ENCODE data around the gene APBA3. TPM values are rescaled to one million over a fixed set of nuclear protein-coding genes. Genes with fewer than 3 reads are reported as not detected.
A peak's percentile ranks its signal among the peaks of the same experiment; 100 is the strongest.

APBA3 gene
- total RNA-seq, 4 donors from 2014 or later = 12.9 to 26.5 (median 22.7) TPM

DNA sequence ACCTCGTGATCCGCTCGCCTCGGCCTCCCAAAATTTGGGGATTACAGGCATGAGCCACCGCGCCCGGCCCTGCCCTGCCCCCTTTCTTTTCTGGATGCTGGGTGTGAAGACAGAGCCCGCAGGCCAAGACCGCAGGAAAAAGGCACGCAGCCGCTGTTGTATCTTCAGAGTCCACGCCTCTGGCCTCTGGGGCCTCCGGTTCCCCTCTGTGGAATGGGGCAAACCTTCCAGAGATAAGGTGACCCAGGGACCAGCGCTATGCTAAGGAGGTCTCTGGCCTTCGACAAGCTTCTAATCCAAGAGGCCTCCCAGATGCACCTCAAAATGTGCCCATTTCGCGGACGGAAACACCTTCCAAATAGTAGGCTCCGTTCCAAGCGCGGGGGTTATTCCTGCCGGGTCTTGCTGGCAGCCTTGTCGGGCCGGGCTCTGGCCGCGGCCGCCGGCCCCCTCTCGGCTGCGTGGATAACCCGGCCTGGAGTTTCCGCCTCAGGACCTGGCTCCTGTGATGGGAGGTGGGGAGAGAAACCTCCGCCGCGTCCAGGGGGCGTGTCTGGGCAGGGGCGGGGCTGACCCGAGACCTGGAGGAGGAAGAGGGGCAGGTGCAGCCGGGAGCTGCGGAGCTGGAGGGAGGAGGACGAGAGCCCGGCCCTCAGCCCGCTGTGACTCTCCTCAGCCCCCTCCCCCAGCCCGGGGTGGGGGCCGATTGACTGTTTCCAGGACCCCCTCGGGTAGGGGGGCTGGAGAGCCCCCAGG lies 40.2 kb downstream of the APBA3 start:
- H3K4me1 ChIP-seq = peaks cover 21 to 84% (median 23%) of the 10 kb centered on the region in 3 donors
- H3K36me3 ChIP-seq = no peaks in the 10 kb centered on the region
- H3K27me3 ChIP-seq = peaks cover 4 to 57% (median 14%) of the 10 kb centered on the region in 4 donors
- 14% methylated on average over 8 to 25 of the region's 46 CpGs for WGBS, 2 donors
- H3K27ac ChIP-seq = peak overlapping the region; percentile 2 to 73 (median 48)
- DNase-seq = no peak
- intact Hi-C loops (cut with DNase I) = no loop called here
- peak in 2 of 4 donors; percentile 39 to 65 for TF ChIP-seq POLR2A (IDR thresholded peaks at IDR 0.05)
- TF ChIP-seq, protein P1, sequence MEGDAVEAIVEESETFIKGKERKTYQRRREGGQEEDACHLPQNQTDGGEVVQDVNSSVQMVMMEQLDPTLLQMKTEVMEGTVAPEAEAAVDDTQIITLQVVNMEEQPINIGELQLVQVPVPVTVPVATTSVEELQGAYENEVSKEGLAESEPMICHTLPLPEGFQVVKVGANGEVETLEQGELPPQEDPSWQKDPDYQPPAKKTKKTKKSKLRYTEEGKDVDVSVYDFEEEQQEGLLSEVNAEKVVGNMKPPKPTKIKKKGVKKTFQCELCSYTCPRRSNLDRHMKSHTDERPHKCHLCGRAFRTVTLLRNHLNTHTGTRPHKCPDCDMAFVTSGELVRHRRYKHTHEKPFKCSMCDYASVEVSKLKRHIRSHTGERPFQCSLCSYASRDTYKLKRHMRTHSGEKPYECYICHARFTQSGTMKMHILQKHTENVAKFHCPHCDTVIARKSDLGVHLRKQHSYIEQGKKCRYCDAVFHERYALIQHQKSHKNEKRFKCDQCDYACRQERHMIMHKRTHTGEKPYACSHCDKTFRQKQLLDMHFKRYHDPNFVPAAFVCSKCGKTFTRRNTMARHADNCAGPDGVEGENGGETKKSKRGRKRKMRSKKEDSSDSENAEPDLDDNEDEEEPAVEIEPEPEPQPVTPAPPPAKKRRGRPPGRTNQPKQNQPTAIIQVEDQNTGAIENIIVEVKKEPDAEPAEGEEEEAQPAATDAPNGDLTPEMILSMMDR (IDR thresholded peaks at IDR 0.05) = peak in 3 of 6 experiments; percentile 18 to 56 (median 36)
- no peaks in the 10 kb centered on the region for H3K9me3 ChIP-seq
- peak overlapping the region; percentile 28 to 63 (median 44) for H3K4me3 ChIP-seq

DNA sequence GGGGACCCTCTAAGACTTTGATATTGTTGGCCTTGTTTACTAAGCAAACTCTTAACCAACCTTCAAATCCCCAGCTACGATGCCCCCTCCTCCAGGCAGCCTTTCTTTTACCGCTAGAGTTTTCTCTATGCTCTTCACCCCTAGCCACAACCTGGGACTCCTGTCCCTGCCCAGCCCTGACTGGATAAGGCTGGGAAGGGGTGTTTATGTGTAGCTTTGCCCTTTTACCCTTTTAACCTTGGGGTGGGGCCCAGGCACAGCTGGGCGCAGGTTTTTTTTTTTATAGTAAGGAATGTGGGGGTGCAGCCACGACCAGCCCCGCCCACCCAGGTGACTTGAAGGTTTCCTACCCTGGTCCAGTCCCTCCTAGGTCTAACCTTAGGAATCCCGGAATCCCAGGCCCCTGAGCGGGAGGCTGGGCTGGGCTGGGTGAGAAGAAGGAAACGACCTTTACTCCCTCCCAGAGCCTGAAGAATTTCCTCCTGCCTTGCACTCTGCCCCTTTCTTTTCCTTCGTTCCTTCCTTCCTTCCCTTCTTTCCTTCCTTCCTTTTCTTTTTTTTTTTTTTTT lies 41.1 kb downstream of the APBA3 start:
- H3K4me3 ChIP-seq = peak overlapping the region in 1 of 4 donors; percentile 40
- peaks cover 21 to 84% (median 23%) of the 10 kb centered on the region in 3 donors for H3K4me1 ChIP-seq
- TF ChIP-seq POLR2A (IDR thresholded peaks at IDR 0.05) = no peak
- TF ChIP-seq, protein P1 (IDR thresholded peaks at IDR 0.05) = no peak
- no peaks in the 10 kb centered on the region for H3K9me3 ChIP-seq
- WGBS, 2 donors = 12 to 22% methylated on average over 6 to 9 of the region's 9 CpGs
- peaks cover 4 to 57% (median 14%) of the 10 kb centered on the region in 4 donors for H3K27me3 ChIP-seq
- no peaks in the 10 kb centered on the region for H3K36me3 ChIP-seq
- no peak for DNase-seq
- intact Hi-C loops (cut with DNase I) = no loop called here
- peak overlapping the region in 3 of 4 donors; percentile 23 to 73 (median 40) for H3K27ac ChIP-seq

DNA sequence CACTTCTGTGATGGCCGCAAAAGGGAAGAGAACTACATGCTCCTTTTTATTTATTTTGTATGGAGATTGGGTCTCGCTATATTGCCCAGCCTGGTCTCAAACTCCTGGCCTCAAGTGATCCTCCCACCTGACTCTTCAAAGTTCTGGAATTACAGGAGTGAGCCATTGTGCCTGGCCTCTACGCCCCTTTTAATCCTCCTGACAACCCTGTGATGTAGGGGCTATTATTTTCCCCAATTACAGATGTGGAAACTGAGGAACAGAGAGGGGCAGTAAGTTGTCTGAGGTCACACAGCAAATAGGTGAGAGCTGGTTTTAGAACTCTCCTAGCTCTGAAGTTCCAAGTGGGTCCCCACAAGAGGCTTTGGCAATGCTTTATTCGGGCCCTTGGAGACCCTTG lies 41.6 kb downstream of the APBA3 start:
- no peaks in the 10 kb centered on the region for H3K9me3 ChIP-seq
- H3K4me3 ChIP-seq = no peak overlapping the region
- TF ChIP-seq POLR2A (IDR thresholded peaks at IDR 0.05) = no peak
- TF ChIP-seq, protein P1 (IDR thresholded peaks at IDR 0.05) = no peak
- H3K27me3 ChIP-seq = peaks cover 4 to 57% (median 14%) of the 10 kb centered on the region in 4 donors
- WGBS, 2 donors = 59 to 78% methylated on average over 3 to 4 of the region's 4 CpGs
- no peak for DNase-seq
- intact Hi-C loops (cut with DNase I) = no loop called here
- peak overlapping the region in 2 of 4 donors; percentile 40 to 73 for H3K27ac ChIP-seq
- peaks cover 21 to 78% (median 23%) of the 10 kb centered on the region in 3 donors for H3K4me1 ChIP-seq
- no peaks in the 10 kb centered on the region for H3K36me3 ChIP-seq

DNA sequence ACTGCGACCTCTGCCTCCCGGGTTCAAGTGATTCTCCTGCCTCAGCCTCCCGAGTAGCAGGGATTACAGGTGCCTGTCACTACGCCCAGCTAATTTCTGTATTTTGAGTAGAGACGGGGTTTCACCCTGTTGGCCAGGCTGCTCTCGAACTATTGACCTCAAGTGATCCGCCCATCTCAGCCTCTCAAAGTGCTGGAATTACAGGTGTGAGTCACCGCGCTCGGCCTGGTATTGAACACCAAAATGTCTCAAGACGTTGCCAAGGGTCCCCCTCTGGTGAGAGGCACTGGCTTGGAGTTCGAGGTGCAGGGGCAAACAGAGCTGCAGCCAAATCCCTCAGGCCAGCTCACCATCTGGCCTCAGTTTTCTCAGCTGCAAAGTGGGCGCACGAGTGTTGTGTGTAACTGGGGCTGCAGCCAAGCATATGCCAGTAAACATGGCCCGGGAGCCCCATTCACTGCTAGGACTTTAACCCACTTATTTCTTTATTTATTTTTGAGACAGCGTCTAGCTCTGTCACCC lies 45.3 kb downstream of the APBA3 start:
- no peak for DNase-seq
- Histone ChIP-seq H3K4me3 (no peak overlapping the region), H3K4me1 (peaks cover 19 to 76% (median 25%) of the 10 kb centered on the region in 3 donors), H3K27ac (no peak overlapping the region), H3K36me3 (no peaks in the 10 kb centered on the region), H3K9me3 (no peaks in the 10 kb centered on the region), H3K27me3 (peaks cover 3 to 28% (median 3%) of the 10 kb centered on the region in 4 donors)
- 60 to 63% methylated on average over 2 to 16 of the region's 16 CpGs for WGBS, 2 donors
- TF ChIP-seq, protein P1 (IDR thresholded peaks at IDR 0.05) = no peak
- TF ChIP-seq POLR2A (IDR thresholded peaks at IDR 0.05) = no peak
- intact Hi-C loops (cut with DNase I) = no loop called here
